DND-41 (cell line): ENCODE data around the gene SLC4A2.

Experiments
- ATAC-seq: fragments of 200-7000 bp; cut with Tn5 transposase; 3 replicates; pipeline ENCODE4 v1.9.1; 2021; ENCODE audit warnings: low read depth; ENCODE audit not compliant: insufficient read depth
- DNase-seq: peaks from one replicate; pipeline ENCODE4 v3.0.0-alpha.2; 2020
- H2AFZ ChIP-seq: 2 replicates; pipeline ENCODE4 v1.6.0; 2012; ENCODE audit warnings: low read depth, low read length
- H3K27ac ChIP-seq: 2 replicates; pipeline ENCODE4 v1.5.1; 2012; ENCODE audit warnings: low read length, inconsistent platforms
- H3K27me3 ChIP-seq: fragments of 200-600 bp; sonication (generic); 2 replicates; pipeline ENCODE4 v1.6.0; 2012; ENCODE audit warnings: low read length, mild to moderate bottlenecking, inconsistent platforms; ENCODE audit not compliant: insufficient read depth, poor library complexity
- H3K36me3 ChIP-seq: 2 replicates; pipeline ENCODE4 v1.5.1; 2012; ENCODE audit warnings: low read length, inconsistent platforms; ENCODE audit not compliant: insufficient read depth
- H3K4me1 ChIP-seq: 2 replicates; pipeline ENCODE4 v1.5.1; 2012; ENCODE audit warnings: mild to moderate bottlenecking, low read length; ENCODE audit not compliant: insufficient read depth
- H3K4me2 ChIP-seq: 2 replicates; pipeline ENCODE4 v1.6.0; 2012; ENCODE audit warnings: mild to moderate bottlenecking, moderate library complexity, low read length, inconsistent platforms; ENCODE audit not compliant: insufficient read depth
- H3K4me3 ChIP-seq, 2 experiments: fragments of 200-600 bp in 1 of 2; shearing (Covaris generic) in 1 of 2; 2 replicates each; pipeline ENCODE4 v1.5.1; 2012 to 2016; ENCODE audit warnings: inconsistent platforms in 2 of 2, low read length in 2 of 2, mild to moderate bottlenecking in 2 of 2, low read depth in 1 of 2, moderate library complexity in 1 of 2
- H3K79me2 ChIP-seq: 2 replicates; pipeline ENCODE4 v1.6.0; 2012; ENCODE audit warnings: low read length, inconsistent platforms; ENCODE audit not compliant: insufficient read depth
- H3K9ac ChIP-seq: 2 replicates; pipeline ENCODE4 v1.6.0; 2012; ENCODE audit warnings: low read depth, mild to moderate bottlenecking, inconsistent platforms, low read length, moderate library complexity
- H3K9me3 ChIP-seq: 2 replicates; pipeline ENCODE4 v1.5.1; 2012; ENCODE audit warnings: low read length, moderate library complexity, mild to moderate bottlenecking, inconsistent platforms; ENCODE audit not compliant: insufficient read depth, severe bottlenecking
- H4K20me1 ChIP-seq: 2 replicates; pipeline ENCODE4 v1.6.0; 2012; ENCODE audit warnings: low read length; ENCODE audit not compliant: insufficient read depth
- CTCF ChIP-seq: IDR thresholded peaks from 2 replicates; pipeline ENCODE4 v1.5.1; 2012; ENCODE audit warnings: borderline replicate concordance, low read length, moderate library complexity, mild to moderate bottlenecking; ENCODE audit not compliant: poor library complexity, severe bottlenecking; ENCODE audit errors: extremely low read depth
- EZH2 ChIP-seq: IDR thresholded peaks from 3 replicates; pipeline ENCODE4 v1.6.1; 2012; ENCODE audit warnings: borderline replicate concordance, low read depth, mild to moderate bottlenecking, moderate library complexity, low read length, inconsistent platforms; ENCODE audit not compliant: severe bottlenecking

SLC4A2 gene

GRCh38 chr7:151058781-151059366 lies 515 bp upstream of the SLC4A2 start:
- peak overlapping the region; percentile 92 for H2AFZ ChIP-seq
- TF ChIP-seq EZH2, result no peak
- TF ChIP-seq CTCF, result no peak
- H3K36me3 ChIP-seq, result peaks cover 20% of the 10 kb centered on the region
- H4K20me1 ChIP-seq, result peaks cover 27% of the 10 kb centered on the region
- peaks cover 55% of the 10 kb centered on the region for H3K4me1 ChIP-seq
- DNase-seq (no peak), ATAC-seq (no peak)
- H3K4me3 ChIP-seq, result peak overlapping the region; percentile 84 to 85
- H3K9me3 ChIP-seq, result no peaks in the 10 kb centered on the region
- peak overlapping the region; percentile 68 for H3K9ac ChIP-seq
- no peaks in the 10 kb centered on the region for H3K27me3 ChIP-seq
- peak overlapping the region; percentile 92 for H3K27ac ChIP-seq
- H3K4me2 ChIP-seq, result peak overlapping the region; percentile 96
- peaks cover 39% of the 10 kb centered on the region for H3K79me2 ChIP-seq

GRCh38 chr7:151060113-151060415 lies 675 bp downstream of the SLC4A2 start:
- Histone ChIP-seq H3K36me3 (peaks cover 32% of the 10 kb centered on the region), H3K79me2 (peaks cover 39% of the 10 kb centered on the region), H3K4me2 (peak overlapping the region; percentile 96), H3K4me3 (peak overlapping the region; percentile 84 to 85), H4K20me1 (peaks cover 33% of the 10 kb centered on the region), H3K9ac (peak overlapping the region; percentile 68), H3K4me1 (peaks cover 55% of the 10 kb centered on the region), H3K9me3 (no peaks in the 10 kb centered on the region), H2AFZ (peak overlapping the region; percentile 80), H3K27ac (peak overlapping the region; percentile 92), H3K27me3 (no peaks in the 10 kb centered on the region)
- ATAC-seq, result no peak
- TF ChIP-seq CTCF, result no peak
- no peak for TF ChIP-seq EZH2
- DNase-seq, result no peak

GRCh38 chr7:151060416-151061212 lies 1.2 kb downstream of the SLC4A2 start:
- DNase-seq (peak; percentile 57), ATAC-seq (no peak)
- Histone ChIP-seq H3K4me3 (peak overlapping the region; percentile 84 to 85), H2AFZ (peak overlapping the region; percentile 80; the same call in 1 of the 2 replicates), H3K9me3 (no peaks in the 10 kb centered on the region), H3K9ac (peak overlapping the region; percentile 68), H4K20me1 (peaks cover 37% of the 10 kb centered on the region), H3K4me2 (peak overlapping the region; percentile 96), H3K36me3 (peaks cover 37% of the 10 kb centered on the region), H3K27ac (peak overlapping the region; percentile 92), H3K79me2 (peaks cover 39% of the 10 kb centered on the region), H3K4me1 (peaks cover 55% of the 10 kb centered on the region), H3K27me3 (no peaks in the 10 kb centered on the region)
- TF ChIP-seq EZH2 (no peak), CTCF (peak; percentile 30)
